ENCODE results near the gene PDLIM4. TPM values are rescaled to one million over a fixed set of nuclear protein-coding genes. Genes with fewer than 3 reads are reported as not detected.

PDLIM4 gene
- total RNA-seq, 1 experiment from 2014 or later = 7.6 TPM

DNA sequence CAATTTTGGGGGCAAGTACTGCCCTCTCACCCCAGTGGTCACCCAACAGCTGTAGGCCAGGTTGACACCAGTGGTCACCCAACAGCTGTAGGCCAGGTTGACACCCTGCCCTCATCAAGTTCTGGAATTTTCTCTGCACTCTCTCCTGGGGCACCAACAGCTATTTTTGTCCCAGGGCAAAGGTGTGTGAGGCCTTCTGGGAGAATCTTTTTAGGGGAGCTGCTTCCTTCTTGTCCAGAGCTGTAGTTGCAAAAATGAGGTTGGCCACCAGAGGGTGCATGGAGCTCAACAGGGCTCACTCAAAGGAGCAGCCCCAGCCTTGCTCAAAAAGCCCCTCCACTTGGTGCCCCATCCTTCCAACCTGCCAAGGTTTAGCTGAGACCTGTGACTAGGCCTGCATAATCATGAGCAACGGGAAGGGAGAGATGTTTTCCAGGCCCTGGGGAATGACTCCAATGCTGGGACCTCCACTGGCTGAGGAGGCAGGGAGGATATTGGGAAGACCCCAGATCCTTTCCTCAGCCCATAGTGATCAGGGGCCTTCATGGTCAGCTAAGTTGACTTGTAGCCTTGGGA, 19.2 kb upstream of the PDLIM4 start:
- no peak overlapping the region for H2BK20ac ChIP-seq (ENCODE audit: low read depth, low read length, poor library complexity, severe bottlenecking)
- Mint-ChIP-seq H3K9me3 (peaks cover 6% of the 10 kb centered on the region in 2 experiments; a peak in 4 of 5 replicates), H3K27ac (no peak overlapping the region), H3K4me1 (no peaks in the 10 kb centered on the region), H3K4me3 (no peak overlapping the region), H3K36me3 (ENCODE audit: insufficient read depth in 1 of 3, low read depth in 3 of 3) (peaks cover 0 to under 1% (median 0%) of the 10 kb centered on the region in 3 experiments; a peak in 2 of 7 replicates), H3K27me3 (ENCODE audit: low read depth) (peaks cover under 1% of the 10 kb centered on the region; the same call in 1 of the 2 replicates)
- no peak overlapping the region for H2AK5ac ChIP-seq (ENCODE audit: insufficient read length, low read length)
- H3K14ac ChIP-seq (ENCODE audit: insufficient read depth, low read length) = no peak overlapping the region
- H3K4me2 ChIP-seq (ENCODE audit: insufficient read depth, insufficient read length, low read length) = no peak overlapping the region
- H3K18ac ChIP-seq (ENCODE audit: insufficient read length, low read depth, low read length) = no peak overlapping the region
- H3K56ac ChIP-seq (ENCODE audit: insufficient read length, low read depth, low read length) = no peak overlapping the region
- no peaks in the 10 kb centered on the region for H3K23me2 ChIP-seq (ENCODE audit: insufficient read length, low read depth, low read length, poor library complexity, severe bottlenecking)
- WGBS (ENCODE audit: extremely low coverage, insufficient read length, low lambda C conversion rate) = no CpG with 5 or more reads among the region's 1 CpG
- no peak overlapping the region for H4K91ac ChIP-seq (ENCODE audit: insufficient read length, low read depth, low read length)
- H3K79me1 ChIP-seq (ENCODE audit: insufficient read depth, low read depth, low read length, poor library complexity, severe bottlenecking) = no peaks in the 10 kb centered on the region
- H3K9ac ChIP-seq (ENCODE audit: extremely low read depth, insufficient read length, low read length) = no peak overlapping the region
- no peak overlapping the region for H3K23ac ChIP-seq (ENCODE audit: insufficient read length, low read depth, low read length)
- H3T11ph ChIP-seq (ENCODE audit: low read length) = no peak overlapping the region
- H3K4ac ChIP-seq (ENCODE audit: low read depth, low read length) = no peak overlapping the region
- no peak overlapping the region for H4K5ac ChIP-seq (ENCODE audit: insufficient read length, low read depth, low read length)
- TF ChIP-seq, protein P1, sequence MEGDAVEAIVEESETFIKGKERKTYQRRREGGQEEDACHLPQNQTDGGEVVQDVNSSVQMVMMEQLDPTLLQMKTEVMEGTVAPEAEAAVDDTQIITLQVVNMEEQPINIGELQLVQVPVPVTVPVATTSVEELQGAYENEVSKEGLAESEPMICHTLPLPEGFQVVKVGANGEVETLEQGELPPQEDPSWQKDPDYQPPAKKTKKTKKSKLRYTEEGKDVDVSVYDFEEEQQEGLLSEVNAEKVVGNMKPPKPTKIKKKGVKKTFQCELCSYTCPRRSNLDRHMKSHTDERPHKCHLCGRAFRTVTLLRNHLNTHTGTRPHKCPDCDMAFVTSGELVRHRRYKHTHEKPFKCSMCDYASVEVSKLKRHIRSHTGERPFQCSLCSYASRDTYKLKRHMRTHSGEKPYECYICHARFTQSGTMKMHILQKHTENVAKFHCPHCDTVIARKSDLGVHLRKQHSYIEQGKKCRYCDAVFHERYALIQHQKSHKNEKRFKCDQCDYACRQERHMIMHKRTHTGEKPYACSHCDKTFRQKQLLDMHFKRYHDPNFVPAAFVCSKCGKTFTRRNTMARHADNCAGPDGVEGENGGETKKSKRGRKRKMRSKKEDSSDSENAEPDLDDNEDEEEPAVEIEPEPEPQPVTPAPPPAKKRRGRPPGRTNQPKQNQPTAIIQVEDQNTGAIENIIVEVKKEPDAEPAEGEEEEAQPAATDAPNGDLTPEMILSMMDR (conservative IDR thresholded peaks at IDR 0.05) = peak; percentile 83
- H3K79me2 ChIP-seq (ENCODE audit: insufficient read depth, low read length) = no peaks in the 10 kb centered on the region
- no peaks in the 10 kb centered on the region for H3K4me1 ChIP-seq (ENCODE audit: insufficient read depth, low read length)
- no peaks in the 10 kb centered on the region for H4K20me1 ChIP-seq (ENCODE audit: control insufficient read depth, insufficient read depth, insufficient read length)
- H3K27me3 ChIP-seq (ENCODE audit: insufficient read depth, low read length) = no peaks in the 10 kb centered on the region
- H3K9me3 ChIP-seq (ENCODE audit: control insufficient read depth, low read depth, low read length) = no peaks in the 10 kb centered on the region
- no peak overlapping the region for H2BK15ac ChIP-seq (ENCODE audit: low read depth, low read length)
- H4K8ac ChIP-seq (replicated peaks; ENCODE audit: insufficient read length, low read depth, low read length) = no peak overlapping the region
- H2AFZ ChIP-seq (ENCODE audit: low read length) = no peak overlapping the region
- no peak overlapping the region for H2BK12ac ChIP-seq (ENCODE audit: insufficient read length, low read depth, low read length)
- H2BK5ac ChIP-seq (ENCODE audit: insufficient read length, low read length) = no peak overlapping the region
- H2BK120ac ChIP-seq (ENCODE audit: low read depth, low read length, poor library complexity, severe bottlenecking) = no peak overlapping the region
- no peak overlapping the region for H3K27ac ChIP-seq (ENCODE audit: insufficient read length, low read depth, low read length)
- DNase-seq = peak; percentile 80

Data from H9 (cell line).